Vagina (tissue), 2 donors: Measurements from ENCODE around the gene TTC38. TPM values are rescaled to one million over a fixed set of nuclear protein-coding genes. Genes with fewer than 3 reads are reported as not detected.
"Not testable (repeated sequence)": the region's sequence is repeated elsewhere in the genome, so short reads cannot be mapped to it uniquely, and the experiment has no call there.

Experiments
- DNase-seq, 2 donors: peaks; one replicate each; pipeline ENCODE4 v3.0.0-alpha.2; 2017; ENCODE audit errors: extremely low spot score in 2 of 2
- H3K27ac ChIP-seq: fragments of 200-600 bp; sonication (generic); one replicate; pipeline ENCODE4 v1.5.1; 2019
- H3K27me3 ChIP-seq: fragments of 200-600 bp; sonication (generic); one replicate; pipeline ENCODE4 v1.5.1; 2019
- H3K36me3 ChIP-seq, 2 donors: fragments of 200-600 bp; sonication (generic); one replicate each; pipeline ENCODE4 v1.5.1; 2017 to 2019
- H3K4me1 ChIP-seq: fragments of 200-600 bp; sonication (generic); one replicate; pipeline ENCODE4 v1.5.1; 2019
- H3K4me3 ChIP-seq, 2 donors: fragments of 200-600 bp; sonication (generic); 1 replicate in 1 of 2; 2 replicates in 1 of 2; pipeline ENCODE4 v1.5.1; 2016 to 2019
- H3K9me3 ChIP-seq: fragments of 200-600 bp; sonication (generic); one replicate; pipeline ENCODE4 v1.5.1; 2019
- POLR2A ChIP-seq, 2 donors: fragments of 450-650 bp; IDR thresholded peaks; one replicate each; pipeline ENCODE4 v1.6.1; 2017; ENCODE audit warnings: antibody characterized with exemption in 2 of 2, mild to moderate bottlenecking in 2 of 2, moderate library complexity in 2 of 2
- POLR2AphosphoS5 ChIP-seq, 2 donors: sonication (generic); formaldehyde crosslinking; IDR thresholded peaks; one replicate each; pipeline ENCODE4 v1.9.0; 2017; ENCODE audit warnings: antibody characterized with exemption in 2 of 2, mild to moderate bottlenecking in 2 of 2, low read depth in 1 of 2; ENCODE audit not compliant: insufficient read depth in 1 of 2
- intact Hi-C: fragments of 100-400 bp; cut with DNase I; formaldehyde crosslinking; loops from one replicate; pipeline ENCODE4 v1.15.1; 2023
- total RNA-seq: library from RNA; depleted of rRNA; stranded (reverse); fragments of >200 nt; gene quantifications from one replicate; pipeline ENCODE4 v1.2.3, GENCODE V29; 2016
- TF ChIP-seq, protein P1 (sequence below), 3 experiments: fragments of 450-650 bp in 2 of 3; fragments of 200-600 bp in 1 of 3; sonication (generic) in 1 of 3; IDR thresholded peaks; one replicate each; pipeline ENCODE4 v1.5.1; 2017 to 2019; ENCODE audit warnings: antibody characterized with exemption in 3 of 3, mild to moderate bottlenecking in 2 of 3, moderate library complexity in 2 of 3

TTC38 gene
- total RNA-seq, 1 donor from 2014 or later: 58.7 TPM

DNA sequence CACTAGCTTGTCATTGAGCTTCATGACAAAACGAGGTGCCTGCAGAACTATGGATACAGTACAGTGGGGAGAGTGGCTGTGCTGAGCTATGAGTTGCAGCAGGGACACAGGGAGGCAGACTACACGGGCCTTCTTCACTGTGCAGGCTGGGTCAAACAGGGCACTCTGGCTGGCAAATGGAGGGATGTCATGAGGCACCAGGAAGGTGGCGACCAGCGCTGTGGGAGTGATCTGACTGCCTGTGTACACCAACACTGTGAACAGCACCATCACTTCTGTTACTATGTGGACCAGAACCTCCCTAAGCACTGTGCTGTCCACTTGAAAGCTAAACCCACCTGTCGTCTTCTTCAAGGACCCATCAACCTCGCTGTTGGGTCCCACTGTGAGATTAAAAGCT, 7.8 kb upstream of the TTC38 start:
- Histone ChIP-seq H3K27ac (no peak overlapping the region), H3K27me3 (no peaks in the 10 kb centered on the region), H3K4me1 (no peaks in the 10 kb centered on the region), H3K36me3 (no peaks in the 10 kb centered on the region), H3K9me3 (no peaks in the 10 kb centered on the region), H3K4me3 (no peak overlapping the region)
- TF ChIP-seq, protein P1, sequence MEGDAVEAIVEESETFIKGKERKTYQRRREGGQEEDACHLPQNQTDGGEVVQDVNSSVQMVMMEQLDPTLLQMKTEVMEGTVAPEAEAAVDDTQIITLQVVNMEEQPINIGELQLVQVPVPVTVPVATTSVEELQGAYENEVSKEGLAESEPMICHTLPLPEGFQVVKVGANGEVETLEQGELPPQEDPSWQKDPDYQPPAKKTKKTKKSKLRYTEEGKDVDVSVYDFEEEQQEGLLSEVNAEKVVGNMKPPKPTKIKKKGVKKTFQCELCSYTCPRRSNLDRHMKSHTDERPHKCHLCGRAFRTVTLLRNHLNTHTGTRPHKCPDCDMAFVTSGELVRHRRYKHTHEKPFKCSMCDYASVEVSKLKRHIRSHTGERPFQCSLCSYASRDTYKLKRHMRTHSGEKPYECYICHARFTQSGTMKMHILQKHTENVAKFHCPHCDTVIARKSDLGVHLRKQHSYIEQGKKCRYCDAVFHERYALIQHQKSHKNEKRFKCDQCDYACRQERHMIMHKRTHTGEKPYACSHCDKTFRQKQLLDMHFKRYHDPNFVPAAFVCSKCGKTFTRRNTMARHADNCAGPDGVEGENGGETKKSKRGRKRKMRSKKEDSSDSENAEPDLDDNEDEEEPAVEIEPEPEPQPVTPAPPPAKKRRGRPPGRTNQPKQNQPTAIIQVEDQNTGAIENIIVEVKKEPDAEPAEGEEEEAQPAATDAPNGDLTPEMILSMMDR (IDR thresholded peaks at IDR 0.05): no peak
- TF ChIP-seq POLR2A (IDR thresholded peaks at IDR 0.05): no peak
- DNase-seq: no peak
- intact Hi-C loops: loop anchor here (10.0 kb wide), 2 partner anchors 105 to 135 kb away; partner anchors contain the start of gene PPARA

DNA sequence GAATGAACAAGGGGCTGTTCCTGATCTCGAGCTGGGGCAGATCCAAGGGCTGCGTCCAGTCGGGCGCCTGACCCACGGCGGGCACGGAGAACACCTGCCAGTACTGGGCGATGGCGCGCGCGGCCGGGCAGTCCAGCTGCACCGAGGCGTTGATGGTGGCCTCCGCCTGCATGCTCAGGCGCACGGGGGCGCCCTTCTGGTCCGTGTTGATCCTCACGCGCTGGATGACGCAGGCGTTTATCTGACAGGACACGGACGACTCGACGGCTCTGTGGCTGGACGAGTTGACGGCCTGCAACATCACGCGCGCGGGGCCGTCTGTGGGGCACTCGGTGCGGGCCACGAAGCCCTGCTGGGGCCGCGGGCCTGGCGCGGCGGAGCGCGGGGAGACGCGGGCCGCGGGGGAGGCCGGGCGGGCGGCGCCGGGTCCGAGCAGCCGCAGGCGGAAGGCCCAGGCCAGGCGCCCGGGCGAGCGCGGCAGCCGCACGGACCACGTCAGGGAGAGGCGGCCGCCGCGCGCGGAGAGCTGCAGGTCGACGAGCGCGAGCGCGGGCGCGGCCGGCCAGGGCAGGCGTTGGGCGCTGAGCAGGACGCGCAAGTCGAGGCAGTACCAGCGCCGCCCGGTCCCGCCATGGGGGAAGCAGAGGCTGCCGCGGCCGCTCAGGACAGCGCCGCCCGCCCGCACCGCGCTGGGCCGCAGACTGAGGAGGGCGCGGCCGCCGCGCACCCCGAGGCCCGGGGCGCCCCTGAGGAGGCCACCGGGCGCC, 5.2 kb upstream of the TTC38 start:
- intact Hi-C loops: loop anchor here (10.0 kb wide), 2 partner anchors 108 to 138 kb away; partner anchors contain the start of gene PPARA
- Histone ChIP-seq H3K36me3 (no peaks in the 10 kb centered on the region), H3K27me3 (no peaks in the 10 kb centered on the region), H3K27ac (no peak overlapping the region), H3K9me3 (no peaks in the 10 kb centered on the region), H3K4me1 (peaks cover 10% of the 10 kb centered on the region), H3K4me3 (peak overlapping the region; percentile 33 to 54)
- no peak for DNase-seq
- no peak for TF ChIP-seq POLR2A (IDR thresholded peaks at IDR 0.05)
- TF ChIP-seq POLR2AphosphoS5 (IDR thresholded peaks at IDR 0.05; ENCODE audit: insufficient read depth in 1 of 2, low read depth in 1 of 2): no peak
- TF ChIP-seq, protein P1 (IDR thresholded peaks at IDR 0.05): no peak

DNA sequence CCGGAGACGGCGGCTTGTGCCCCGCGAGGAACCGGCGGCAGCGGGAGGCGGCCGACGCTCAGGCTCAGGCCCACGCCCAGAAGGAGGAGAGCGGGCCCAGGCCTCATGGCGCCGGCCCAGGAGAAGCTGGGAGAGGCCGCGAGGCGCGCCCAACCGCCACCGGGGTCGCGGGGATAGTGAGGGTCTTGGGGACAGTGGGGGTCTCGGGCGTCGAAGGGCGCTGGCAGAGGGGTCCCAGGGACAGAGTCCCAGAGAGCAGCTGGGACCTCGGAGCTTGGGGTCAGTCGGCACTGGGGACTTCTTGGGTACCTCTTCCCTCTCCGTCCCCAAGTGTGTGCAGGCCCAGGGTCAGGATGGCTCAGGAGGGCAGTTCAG, 4.6 kb upstream of the TTC38 start, which contains the start of gene PKDREJ:
PKDREJ (minus strand) TSS at position 128 of the 375 bp plus-strand sequence; CDS start at position 107, 21 bp downstream.
- peak within 1 kb of the TSS; percentile 33 to 54 for H3K4me3 ChIP-seq
- no peaks in the 10 kb centered on the region for H3K36me3 ChIP-seq
- no peak within 1 kb of the TSS for H3K27ac ChIP-seq
- no peak for DNase-seq
- no peaks in the 10 kb centered on the region for H3K27me3 ChIP-seq
- H3K9me3 ChIP-seq: no peaks in the 10 kb centered on the region
- H3K4me1 ChIP-seq: peaks cover 12% of the 10 kb centered on the region
- TF ChIP-seq, protein P1 (IDR thresholded peaks at IDR 0.05): no peak
- TF ChIP-seq POLR2A (IDR thresholded peaks at IDR 0.05) (no peak), POLR2AphosphoS5 (IDR thresholded peaks at IDR 0.05; ENCODE audit: insufficient read depth in 1 of 2, low read depth in 1 of 2) (no peak)
- intact Hi-C loops: loop anchor here (10.0 kb wide), 2 partner anchors 108 to 138 kb away; partner anchors contain the start of gene PPARA

DNA sequence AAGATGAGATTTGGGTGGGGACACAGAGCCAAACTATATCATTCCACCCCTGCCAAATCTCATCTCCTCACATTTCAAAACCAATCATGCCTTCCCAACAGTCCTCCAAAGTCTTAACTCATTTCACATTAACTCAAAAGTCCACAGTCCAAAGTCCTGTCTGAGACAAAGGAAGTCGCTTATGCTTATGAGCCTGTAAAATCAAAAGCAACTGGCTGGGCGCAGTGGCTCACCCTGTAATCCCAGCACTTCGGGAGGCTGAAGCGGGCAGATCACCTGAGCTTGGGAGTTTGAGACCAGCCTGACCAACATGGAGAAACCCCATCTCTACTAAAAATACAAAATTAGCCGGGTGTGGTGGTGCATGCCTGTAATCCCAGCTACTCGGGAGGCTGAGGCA, 3.3 kb upstream of the TTC38 start:
- not testable (repeated sequence) for H3K36me3 ChIP-seq, H3K27me3 ChIP-seq, H3K27ac ChIP-seq, H3K4me3 ChIP-seq, DNase-seq, H3K9me3 ChIP-seq
- peaks cover 25% of the 10 kb centered on the region for H3K4me1 ChIP-seq
- intact Hi-C loops: loop anchor here (10.0 kb wide), 2 partner anchors 110 to 140 kb away; partner anchors contain the start of gene PPARA

DNA sequence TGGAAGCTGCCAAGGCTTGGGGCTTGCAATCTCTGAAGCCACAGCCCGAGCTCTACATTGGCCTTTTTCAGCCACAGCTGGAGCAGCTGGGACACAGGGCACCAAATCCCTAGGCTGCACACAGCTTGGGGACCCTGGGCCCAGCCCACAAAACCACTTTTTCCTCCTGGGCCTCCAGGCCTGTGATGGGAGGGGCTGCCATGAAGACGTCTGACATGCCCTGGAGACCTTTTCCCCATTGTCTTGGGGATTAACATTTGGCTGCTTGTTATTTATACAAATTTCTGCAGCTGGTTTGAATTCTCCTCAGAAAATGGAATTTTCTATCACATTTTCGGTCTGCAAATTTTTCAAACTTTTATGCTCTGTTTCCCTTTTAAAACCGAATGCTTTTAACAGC, 2.2 kb upstream of the TTC38 start:
- H3K9me3 ChIP-seq, H3K27me3 ChIP-seq, H3K27ac ChIP-seq, H3K36me3 ChIP-seq, DNase-seq, H3K4me3 ChIP-seq: not testable (repeated sequence)
- peaks cover 36% of the 10 kb centered on the region for H3K4me1 ChIP-seq
- intact Hi-C loops: loop anchor here (10.0 kb wide), 2 partner anchors 111 to 141 kb away; partner anchors contain the start of gene PPARA

DNA sequence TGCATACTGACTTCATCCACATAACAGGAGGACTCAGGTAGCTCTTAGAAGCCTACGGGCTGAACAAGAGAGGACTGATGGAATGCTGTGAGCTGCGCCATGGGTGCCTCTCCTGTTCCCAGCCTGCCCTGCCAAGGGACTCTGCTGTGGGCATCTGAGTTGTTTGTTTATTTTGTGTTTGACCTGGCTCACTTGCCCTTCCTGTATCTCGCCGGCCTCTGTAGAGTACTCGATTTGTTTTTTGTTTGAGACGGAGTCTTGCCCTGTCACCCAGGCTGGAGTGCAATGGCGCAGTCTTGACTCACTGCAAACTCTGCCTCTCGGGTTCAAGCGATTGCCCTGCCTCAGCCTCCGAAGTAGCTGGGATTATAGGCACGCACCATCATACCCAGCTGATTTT, 1.8 kb downstream of the TTC38 start:
- Histone ChIP-seq H3K4me1 (peaks cover 36% of the 10 kb centered on the region), H3K9me3 (no peaks in the 10 kb centered on the region), H3K4me3 (peak overlapping the region in 1 of 2 donors; percentile 61), H3K36me3 (peaks cover 0 to 28% of the 10 kb centered on the region in 2 donors), H3K27ac (no peak overlapping the region), H3K27me3 (no peaks in the 10 kb centered on the region)
- no peak for DNase-seq
- intact Hi-C loops: loop anchor here (10.0 kb wide), 2 partner anchors 115 to 145 kb away; partner anchors contain the start of gene PPARA
- TF ChIP-seq POLR2A (IDR thresholded peaks at IDR 0.05): no peak
- TF ChIP-seq POLR2AphosphoS5 (IDR thresholded peaks at IDR 0.05; ENCODE audit: insufficient read depth in 1 of 2, low read depth in 1 of 2): no peak
- TF ChIP-seq, protein P1 (IDR thresholded peaks at IDR 0.05): no peak
